HL-60 (cell line): ENCODE measurements around the gene EHBP1.
"Not testable (repeated sequence)": the region's sequence is repeated elsewhere in the genome, so short reads cannot be mapped to it uniquely, and the experiment has no call there.

Experiments used
- DNase-seq, 2 experiments: peaks; one replicate each; pipeline ENCODE4 v3.0.0-alpha.2; 2010 to 2020; ENCODE audit warnings: low read depth in 1 of 2, low spot score in 1 of 2
- H3K27ac ChIP-seq: fragments of 250-450 bp; sonication (Bioruptor Pico); replicated peaks from 2 replicates; pipeline ENCODE4 v1.5.1; 2020; ENCODE audit warnings: mild to moderate bottlenecking, moderate library complexity
- H3K27me3 ChIP-seq: fragments of 250-450 bp; sonication (Bioruptor Pico); 2 replicates; pipeline ENCODE4 v1.5.1; 2021; ENCODE audit warnings: mild to moderate bottlenecking, moderate library complexity; ENCODE audit not compliant: insufficient read depth, poor library complexity, severe bottlenecking
- H3K4me3 ChIP-seq: replicated peaks from 2 replicates; pipeline ENCODE4 v1.5.1; 2011; ENCODE audit warnings: mild to moderate bottlenecking, control low read depth, low read length; ENCODE audit not compliant: insufficient read depth
- CTCF ChIP-seq: IDR thresholded peaks from one replicate; pipeline ENCODE4 v1.5.1; 2011; ENCODE audit warnings: low read length, control low read depth, inconsistent platforms; ENCODE audit not compliant: insufficient read depth
- GABPA ChIP-seq: IDR thresholded peaks from 2 replicates; pipeline ENCODE4 v1.6.1; 2012; ENCODE audit warnings: low read depth
- POLR2AphosphoS5 ChIP-seq: IDR thresholded peaks from 2 replicates; pipeline ENCODE4 v1.6.1; 2012; ENCODE audit warnings: low read depth
- REST ChIP-seq: IDR thresholded peaks from 2 replicates; pipeline ENCODE4 v1.6.1; 2012; ENCODE audit warnings: low read depth; ENCODE audit not compliant: insufficient replicate concordance
- SPI1 ChIP-seq: IDR thresholded peaks from 2 replicates; pipeline ENCODE4 v1.6.1; 2012; ENCODE audit warnings: low read depth, mild to moderate bottlenecking, borderline replicate concordance

The EHBP1 gene

GRCh38 chr2:63066838-63067237, 361.3 kb downstream of the EHBP1 start:
- H3K4me3 ChIP-seq: no peak overlapping the region
- TF ChIP-seq REST (no peak), CTCF (no peak), GABPA (no peak), SPI1 (no peak), POLR2AphosphoS5 (no peak)
- no peak for DNase-seq
- no peak overlapping the region for H3K27ac ChIP-seq
- no peaks in the 10 kb centered on the region for H3K27me3 ChIP-seq

- TF ChIP-seq SPI1: no peak
- no peak for TF ChIP-seq REST
- no peak for TF ChIP-seq GABPA
- TF ChIP-seq CTCF: no peak
- no peak for TF ChIP-seq POLR2AphosphoS5
- no peak for DNase-seq
- H3K27ac ChIP-seq: no peak overlapping the region
- H3K27me3 ChIP-seq: no peaks in the 10 kb centered on the region
- no peak overlapping the region for H3K4me3 ChIP-seq
Observed at GRCh38 chr2:63071664-63072063, 366.2 kb downstream of the EHBP1 start.

GRCh38 chr2:63073994-63074393, 368.5 kb downstream of the EHBP1 start:
- DNase-seq: no peak
- TF ChIP-seq SPI1: no peak
- no peak for TF ChIP-seq GABPA
- no peak for TF ChIP-seq REST
- TF ChIP-seq CTCF: no peak
- TF ChIP-seq POLR2AphosphoS5: no peak
- Histone ChIP-seq H3K4me3 (no peak overlapping the region), H3K27me3 (no peaks in the 10 kb centered on the region), H3K27ac (no peak overlapping the region)

GRCh38 chr2:63074399-63074798, 368.9 kb downstream of the EHBP1 start:
- H3K4me3 ChIP-seq, H3K27ac ChIP-seq, H3K27me3 ChIP-seq, DNase-seq: not testable (repeated sequence)
